ENCODE results near the gene PEX26.
"Not testable (repeated sequence)": the region's sequence is repeated elsewhere in the genome, so short reads cannot be mapped to it uniquely, and the experiment has no call there.

Gene PEX26

DNA sequence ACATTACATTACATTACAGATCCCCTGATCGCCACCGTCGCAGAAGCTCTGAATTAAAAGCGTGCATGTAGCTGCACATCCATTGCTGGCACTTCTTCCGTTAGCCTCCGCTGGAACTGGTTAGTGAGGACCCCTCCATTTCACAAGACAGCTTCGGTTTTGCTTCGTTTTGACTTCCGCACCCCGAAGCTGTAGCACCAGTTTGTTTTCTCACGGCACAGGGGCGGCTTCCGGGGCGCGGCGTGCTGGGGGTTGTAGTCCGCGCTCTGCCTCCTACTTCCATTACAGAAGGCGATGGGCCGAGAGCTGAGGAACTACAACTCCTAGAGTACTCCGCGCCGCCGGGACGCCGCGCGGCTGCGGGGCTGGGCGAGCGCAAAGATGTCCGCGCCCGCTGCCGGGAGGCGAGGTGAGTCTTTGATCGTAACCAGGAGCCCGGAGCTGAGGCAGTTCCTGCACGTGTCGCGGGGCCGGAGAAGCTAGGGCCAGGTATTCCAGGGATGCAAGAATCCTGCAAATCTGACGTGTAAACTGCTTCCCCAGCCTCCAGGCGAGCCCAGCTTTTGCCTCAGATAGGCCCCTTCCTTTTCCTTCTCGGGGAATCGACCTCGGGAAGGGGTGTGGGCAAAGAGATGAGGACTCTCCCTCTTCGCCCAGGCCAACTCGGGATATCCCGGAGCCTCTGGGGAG lies at the start of gene PEX26:
Gene PEX26 (plus strand): TSS at position 352 of the 690 bp plus-strand sequence. CDS start 387 bp downstream, outside the sequence.
- DNase-seq (ENCODE audit: low read depth) = peak; percentile 84

- no peak for DNase-seq (ENCODE audit: low read depth)
These were observed 48.8 kb upstream of the PEX26 start for GRCh38 chr22:18028817-18029527.

DNA sequence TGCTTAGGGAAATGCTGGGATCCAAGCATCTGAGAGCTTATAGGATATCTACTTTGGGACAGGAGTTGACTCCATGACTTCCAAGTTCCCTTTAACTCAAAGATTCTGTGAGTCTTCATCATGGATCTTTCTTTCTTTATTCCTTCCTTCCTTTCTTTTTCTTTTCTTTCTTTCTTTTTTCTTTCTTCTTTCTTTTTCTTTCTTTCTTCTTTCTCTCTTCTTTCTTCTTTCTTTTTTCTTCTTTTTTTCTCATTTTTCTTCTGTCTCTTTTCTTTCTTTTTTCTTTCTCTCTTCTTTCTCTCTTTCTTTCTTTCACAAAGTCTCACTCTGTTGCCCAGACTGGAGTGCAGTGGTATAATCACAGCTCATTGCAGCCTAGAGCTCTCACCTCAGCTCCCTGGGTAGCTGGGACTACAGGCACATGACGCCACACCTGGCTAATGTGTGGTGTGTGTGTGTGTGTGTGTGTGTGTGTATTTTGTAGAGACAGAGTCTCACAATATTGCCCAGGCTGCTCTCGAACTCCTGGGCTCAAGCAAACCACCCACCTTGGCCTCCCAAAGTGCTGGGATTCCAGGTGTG lies 48.0 kb upstream of the PEX26 start:
- no peak for DNase-seq (ENCODE audit: low read depth)

DNA sequence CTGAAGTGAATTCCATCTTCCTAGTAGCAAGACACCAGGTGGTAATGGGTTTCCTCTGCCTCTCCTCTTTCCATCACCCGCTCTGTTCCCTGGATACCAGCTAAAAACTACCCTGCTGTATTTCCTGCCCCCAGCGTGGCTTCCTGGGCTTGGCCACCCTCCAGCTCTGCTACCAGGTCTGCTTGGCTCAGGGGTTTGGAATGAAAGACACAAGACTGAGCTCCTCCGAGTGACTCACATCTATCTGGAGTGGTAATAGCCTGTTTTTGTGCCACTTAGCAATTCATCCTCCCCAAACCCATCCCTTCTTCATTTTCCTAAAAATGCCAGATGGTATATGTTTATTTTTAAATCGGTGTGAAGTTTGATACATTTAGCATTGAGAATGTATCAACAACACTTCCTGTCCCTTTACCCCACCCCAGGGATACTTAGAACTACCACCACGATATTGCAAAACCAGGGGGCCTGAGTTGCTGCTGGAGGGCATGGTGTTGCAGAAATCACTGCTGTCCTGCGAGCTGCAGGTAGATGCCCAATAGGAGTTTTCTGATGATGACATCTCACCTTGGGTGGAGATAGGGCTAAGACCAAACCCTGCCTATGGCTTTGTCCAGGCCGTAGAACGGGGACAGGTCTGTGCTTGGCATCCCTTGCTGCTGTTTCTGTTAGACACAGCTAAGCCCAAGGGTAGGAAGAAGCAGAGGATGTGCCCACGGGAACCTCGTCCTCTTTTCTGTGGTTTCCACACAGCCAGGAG lies 45.9 kb upstream of the PEX26 start:
- DNase-seq (ENCODE audit: low read depth) = peak; percentile 98

GRCh38 chr22:18032455-18033101 lies 45.2 kb upstream of the PEX26 start:
- DNase-seq (ENCODE audit: low read depth) = peak; percentile 95

GRCh38 chr22:18033204-18033998 lies 44.4 kb upstream of the PEX26 start:
- no peak for DNase-seq (ENCODE audit: low read depth)

DNA sequence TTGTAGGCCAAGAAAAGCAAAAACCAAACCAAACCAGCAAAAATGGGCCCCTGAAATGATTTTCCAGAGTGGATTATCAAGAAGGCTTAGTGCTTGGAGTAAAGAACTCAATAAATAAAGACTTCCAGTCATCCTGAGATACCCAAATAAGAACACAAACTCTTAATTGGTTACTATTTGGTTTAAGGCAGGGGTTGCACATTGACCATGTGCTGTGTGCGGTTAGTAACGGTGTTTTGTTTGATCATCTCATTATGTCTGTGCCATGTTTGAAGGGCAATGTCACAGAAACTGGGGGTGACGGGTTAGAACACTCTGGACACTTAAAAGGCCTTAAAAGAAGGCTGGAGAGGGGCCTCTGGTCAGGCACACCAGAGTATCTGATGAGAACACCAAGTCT lies 43.7 kb upstream of the PEX26 start:
- no peak for DNase-seq (ENCODE audit: low read depth)

DNA sequence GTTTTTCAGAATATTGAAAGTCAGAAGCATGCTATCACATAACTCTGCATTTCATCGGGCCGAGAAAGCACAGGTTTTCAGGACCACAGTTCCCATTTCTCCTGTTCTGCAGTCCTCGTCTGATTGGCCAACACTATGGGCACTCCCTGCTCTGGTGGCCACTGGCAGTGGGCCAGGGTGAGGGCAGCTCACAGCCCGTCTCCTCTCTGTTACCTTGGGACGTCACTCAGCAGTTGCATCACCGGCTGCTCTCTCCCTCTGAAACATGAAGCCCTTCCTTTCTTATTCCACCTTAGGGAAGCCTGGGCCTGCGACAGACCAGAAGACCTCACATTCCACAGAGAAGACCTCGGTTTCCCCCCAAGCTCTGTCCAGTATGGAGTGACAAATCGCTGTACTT lies 42.0 kb upstream of the PEX26 start:
- no peak for DNase-seq (ENCODE audit: low read depth)

GRCh38 chr22:18040898-18041297 lies 36.9 kb upstream of the PEX26 start:
- DNase-seq (ENCODE audit: low read depth) = not testable (repeated sequence)

DNA sequence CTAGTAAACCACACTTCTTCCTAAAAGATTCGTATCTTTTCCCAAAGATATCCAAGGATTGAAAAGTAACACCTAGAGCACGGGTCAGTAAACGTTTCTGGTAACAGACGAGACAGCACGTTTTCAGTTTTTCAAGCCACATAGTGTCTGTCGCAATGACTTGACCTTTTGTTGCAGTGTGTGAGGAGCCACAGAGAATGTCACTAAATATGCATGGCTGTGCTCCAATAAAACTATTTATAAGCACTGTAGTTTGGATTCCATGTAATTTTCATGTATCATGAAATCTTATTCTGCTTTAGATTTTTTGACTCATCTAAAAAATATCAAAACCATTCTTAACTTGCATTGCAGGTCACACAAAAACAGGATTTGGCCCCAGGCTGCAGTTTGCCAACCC lies 35.1 kb upstream of the PEX26 start:
- no peak for DNase-seq (ENCODE audit: low read depth)

DNA sequence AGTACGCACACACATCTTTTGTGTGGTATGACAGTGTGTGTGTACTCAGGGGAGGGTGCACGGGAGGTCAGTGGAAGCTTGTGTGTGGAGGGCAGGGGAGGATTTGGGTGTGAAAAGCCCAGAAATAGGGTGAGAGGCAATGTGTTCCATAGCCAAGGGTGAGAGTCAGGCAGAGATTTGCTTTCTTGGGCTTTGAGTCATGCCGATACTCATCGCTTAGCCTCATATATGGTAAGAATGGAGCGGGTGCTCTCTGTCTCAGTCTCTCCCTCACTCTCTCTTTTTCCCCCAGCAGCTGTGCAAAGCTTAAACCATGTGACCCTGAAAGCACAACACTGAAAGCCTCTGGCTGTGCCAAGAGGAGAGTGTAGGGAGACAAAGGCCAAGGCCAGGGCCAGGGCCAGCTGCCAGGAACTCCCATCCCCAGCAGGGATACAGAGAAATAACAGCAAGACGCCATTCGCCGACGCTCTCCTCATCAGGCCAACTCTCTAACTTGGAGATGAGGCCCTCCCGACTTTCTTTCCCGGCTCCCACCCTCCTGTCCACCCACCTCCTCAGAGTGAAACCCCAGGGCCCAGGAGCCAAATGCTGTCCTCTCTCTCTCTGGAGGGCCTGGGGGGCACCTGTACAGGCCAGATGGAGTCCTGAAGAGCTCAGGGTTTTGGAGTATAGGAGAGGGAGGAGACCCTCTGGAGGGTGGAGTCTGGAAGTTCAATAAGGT lies 33.1 kb upstream of the PEX26 start:
- no peak for DNase-seq (ENCODE audit: low read depth)

DNA sequence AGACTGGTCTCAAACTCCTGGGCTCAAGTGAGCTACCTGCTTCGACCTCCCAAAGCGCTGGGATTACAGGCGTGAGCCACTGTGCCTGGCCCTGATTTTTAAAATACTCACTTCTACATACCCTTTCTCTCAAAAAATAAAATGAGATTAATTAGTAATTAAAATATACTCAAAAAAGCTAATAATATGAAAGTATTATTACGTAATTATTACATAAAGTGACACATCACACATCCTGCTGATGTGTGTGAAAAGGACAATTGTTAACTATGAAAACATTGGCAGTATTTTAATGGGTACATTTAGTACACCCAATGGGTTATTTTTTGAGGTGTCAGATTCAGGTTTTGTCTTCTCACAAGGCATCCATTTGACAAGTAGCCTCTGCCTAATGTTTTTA lies 32.0 kb upstream of the PEX26 start:
- no peak for DNase-seq (ENCODE audit: low read depth)

GRCh38 chr22:18048041-18048440 lies 29.7 kb upstream of the PEX26 start:
- no peak for DNase-seq (ENCODE audit: low read depth)

DNA sequence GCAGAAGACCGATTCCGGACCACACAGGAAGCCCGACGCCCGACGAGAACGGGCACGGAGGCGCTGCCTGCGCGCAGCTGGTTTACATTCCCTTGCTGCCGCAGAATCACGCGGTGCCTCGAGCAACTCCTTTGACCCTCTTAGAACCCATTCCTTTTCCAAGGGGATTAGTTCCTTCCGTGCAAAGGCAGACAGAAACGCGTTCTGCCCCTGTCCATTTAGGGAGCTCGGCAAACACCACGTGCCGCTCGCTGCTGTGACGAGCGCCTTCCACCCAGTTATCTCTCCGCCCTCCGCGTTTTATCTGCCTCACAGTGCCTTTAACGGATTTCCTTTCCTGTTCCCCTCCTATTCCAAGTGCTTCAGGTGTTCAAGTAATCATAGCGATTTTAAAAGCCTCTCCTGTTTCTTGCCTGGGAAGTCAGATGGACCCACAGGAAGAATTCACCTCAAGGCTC lies 29.3 kb upstream of the PEX26 start:
- no peak for DNase-seq (ENCODE audit: low read depth)

DNA sequence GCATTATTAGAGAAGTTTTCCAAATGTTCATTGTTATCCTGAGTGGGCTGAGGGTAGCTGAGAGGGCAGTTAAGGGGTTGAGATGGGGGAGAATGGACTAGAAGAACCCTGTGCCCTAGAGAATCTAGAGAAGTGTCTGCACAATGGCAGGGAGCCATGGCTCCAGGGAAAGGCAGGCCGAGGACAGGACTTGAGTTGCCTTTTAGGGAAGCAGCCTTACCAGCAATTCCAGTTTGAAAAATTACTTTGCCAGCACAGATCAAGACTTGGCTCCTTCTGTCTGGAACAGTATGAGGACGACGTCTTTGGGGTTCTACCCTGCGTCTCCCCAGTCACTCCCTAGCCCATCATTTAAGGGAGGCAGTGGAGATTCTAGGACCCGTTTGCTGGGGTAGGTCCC lies 27.7 kb upstream of the PEX26 start:
- DNase-seq (ENCODE audit: low read depth) = no peak

DNA sequence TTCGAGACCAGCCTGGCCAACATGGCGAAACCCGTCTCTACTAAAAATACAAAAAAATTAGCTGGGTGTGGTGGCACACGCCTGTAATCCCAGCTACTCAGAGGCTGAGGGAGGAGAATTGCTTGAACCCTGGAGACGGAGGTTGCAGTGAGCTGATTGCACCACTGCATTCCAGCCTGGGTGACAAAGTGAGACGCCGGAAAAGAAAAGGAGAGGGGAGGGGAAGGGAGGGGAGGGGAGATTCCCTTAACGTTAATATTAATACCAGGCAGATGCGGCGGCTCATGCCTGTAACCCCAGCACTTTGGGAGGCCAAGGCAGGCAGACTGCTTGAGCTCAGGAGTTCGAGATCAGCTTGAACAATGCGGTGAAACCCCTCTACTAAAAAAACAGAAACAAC lies 26.7 kb upstream of the PEX26 start:
- DNase-seq (ENCODE audit: low read depth) = not testable (repeated sequence)

DNA sequence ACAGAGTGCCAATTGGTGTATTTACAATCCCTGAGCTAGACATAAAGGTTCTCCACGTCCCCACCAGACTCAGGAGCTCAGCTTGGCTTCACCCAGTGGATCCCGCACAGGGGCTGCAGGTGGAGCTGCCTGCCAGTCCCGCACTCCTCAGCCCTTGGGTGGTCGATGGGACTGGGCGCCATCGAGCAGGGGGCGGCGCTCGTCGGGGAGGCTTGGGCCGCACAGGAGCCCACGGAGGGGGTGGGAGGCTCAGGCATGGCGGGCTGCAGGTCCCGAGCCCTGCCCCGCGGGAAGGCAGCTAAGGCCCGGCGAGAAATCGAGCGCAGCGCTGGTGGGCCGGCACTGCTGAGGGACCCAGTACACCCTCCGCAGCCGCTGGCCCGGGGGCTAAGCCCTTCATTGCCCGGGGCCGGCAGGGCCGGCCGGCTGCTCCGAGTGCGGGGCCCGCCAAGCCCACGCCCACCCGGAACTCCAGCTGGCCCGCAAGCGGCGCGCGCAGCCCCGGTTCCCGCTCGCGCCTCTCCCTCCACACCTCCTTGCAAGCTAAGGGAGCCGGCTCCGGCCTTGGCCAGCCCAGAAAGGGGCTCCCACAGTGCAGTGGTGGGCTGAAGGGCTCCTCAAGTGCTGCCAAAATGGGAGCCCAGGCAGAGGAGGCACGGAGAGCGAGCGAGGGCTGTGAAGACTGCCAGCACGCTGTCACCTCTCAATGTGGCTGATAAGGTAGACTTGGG lies 24.4 kb upstream of the PEX26 start:
- not testable (repeated sequence) for DNase-seq (ENCODE audit: low read depth)

DNA sequence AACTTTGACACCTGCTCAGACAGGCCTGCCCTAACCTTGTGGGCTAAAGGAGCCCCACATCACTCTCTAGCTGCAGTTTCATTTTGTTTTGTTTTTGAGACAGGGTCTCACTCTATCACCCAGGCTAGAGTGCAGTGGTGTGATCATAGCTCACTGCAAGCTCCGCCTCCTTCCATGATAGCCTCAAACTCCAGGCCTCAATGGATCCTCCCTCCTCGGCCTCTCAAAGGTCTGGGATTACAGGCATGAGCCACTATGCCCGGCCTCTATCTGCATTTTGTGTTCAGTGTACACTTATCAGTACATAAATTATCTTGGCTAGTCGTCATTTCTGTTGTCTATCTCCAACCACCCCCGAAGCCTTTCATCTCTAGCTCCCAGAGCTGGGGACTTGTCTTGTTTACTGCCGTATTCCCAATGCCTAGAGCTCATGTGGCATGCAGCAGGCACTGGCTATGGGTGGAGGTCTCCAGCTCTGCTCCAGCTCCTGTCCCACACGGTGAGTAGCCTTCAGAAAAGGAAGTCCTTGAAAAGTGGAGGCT lies 22.1 kb upstream of the PEX26 start:
- no peak for DNase-seq (ENCODE audit: low read depth)

GRCh38 chr22:18056161-18056666 lies 21.6 kb upstream of the PEX26 start:
- DNase-seq (ENCODE audit: low read depth) = no peak
